GM21723 (cell line): ENCODE results near the gene ZC3H12A.
"Not testable (repeated sequence)": the region's sequence is repeated elsewhere in the genome, so short reads cannot be mapped to it uniquely, and the experiment has no call there.

ENCODE experiments used
- ATAC-seq: cut with Tn5 transposase; IDR thresholded peaks from one replicate; pipeline ENCODE4 v1.9.1; 2021; ENCODE audit warnings: mild to moderate bottlenecking, moderate library complexity; ENCODE audit not compliant: unreplicated experiment

Gene ZC3H12A

GRCh38 chr1:37498872-37499617, 24.7 kb downstream of the ZC3H12A start:
- no peak for ATAC-seq

DNA sequence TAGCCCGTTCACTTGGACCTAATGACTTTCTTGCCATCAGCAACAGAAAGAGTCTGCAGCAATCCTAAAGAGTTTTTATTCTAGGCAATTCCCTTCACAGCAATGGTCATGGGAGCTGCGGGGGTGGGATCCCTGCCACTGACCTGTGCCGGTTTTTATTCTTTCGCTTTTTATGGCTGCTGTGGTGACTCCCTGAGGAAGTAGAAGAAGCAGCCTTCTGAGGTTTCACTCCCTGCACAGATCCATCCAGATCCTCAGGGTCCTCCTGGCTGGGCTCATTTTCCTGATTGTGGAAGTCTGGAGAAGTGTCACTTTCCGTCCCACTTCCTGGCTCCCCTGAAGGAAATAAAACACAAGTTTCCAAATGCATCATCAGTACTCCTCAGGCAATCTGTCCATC, 27.3 kb downstream of the ZC3H12A start:
- ATAC-seq = no peak

DNA sequence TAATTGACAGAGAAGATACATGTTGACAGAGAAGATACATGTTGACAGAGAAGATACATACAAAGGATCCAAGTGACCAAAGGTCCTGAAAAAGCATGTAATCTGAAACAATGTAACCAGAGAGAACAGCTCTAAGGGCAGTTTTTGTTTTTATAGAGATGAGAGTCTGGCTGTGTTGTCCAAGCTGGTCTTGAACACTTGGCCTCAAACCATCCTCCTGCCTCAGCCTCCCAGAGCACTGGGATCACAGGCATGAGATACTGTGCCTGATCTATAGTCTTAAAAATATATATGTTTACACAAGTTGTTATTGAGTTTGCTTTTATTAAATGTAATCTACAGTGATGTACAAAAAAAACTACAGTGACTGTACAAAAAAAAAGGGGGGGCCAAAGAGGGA, 27.7 kb downstream of the ZC3H12A start:
- no peak for ATAC-seq

- not testable (repeated sequence) for ATAC-seq
Measured at GRCh38 chr1:37502791-37503190, 28.4 kb downstream of the ZC3H12A start.

- no peak for ATAC-seq
Measured at GRCh38 chr1:37506740-37507139, 32.4 kb downstream of the ZC3H12A start.

GRCh38 chr1:37509181-37509580, 34.8 kb downstream of the ZC3H12A start:
- no peak for ATAC-seq

DNA sequence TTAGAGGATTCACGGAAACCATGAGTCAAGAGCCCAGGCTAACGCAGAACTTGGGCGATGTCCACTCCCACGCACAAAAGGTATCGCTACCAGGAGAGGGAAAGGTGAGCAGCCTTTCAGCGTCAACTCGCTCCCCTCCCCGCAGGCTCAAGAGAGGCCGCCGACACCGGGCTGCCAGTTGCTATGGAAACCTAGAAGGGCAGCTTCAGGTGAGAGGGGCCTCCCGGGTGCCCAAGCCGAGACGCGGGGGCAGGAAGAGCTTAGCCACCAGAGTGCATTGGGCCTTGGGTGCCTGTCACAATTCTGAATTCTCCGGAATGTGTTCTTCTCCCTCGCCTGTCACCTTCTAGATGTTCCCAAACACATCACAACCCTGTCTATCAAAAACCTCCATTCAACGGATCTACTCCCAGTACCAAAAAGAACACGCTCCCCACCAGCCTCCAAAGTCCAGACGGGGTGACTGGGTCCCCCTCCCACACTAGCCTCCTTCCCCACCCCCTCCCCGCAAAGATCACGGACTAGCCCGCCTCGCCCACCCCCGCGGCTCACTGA, 39.5 kb downstream of the ZC3H12A start:
- ATAC-seq = peak; percentile 36

- ATAC-seq = peak; percentile 87
Measured at GRCh38 chr1:37514350-37515184, 40.2 kb downstream of the ZC3H12A start, which contains the start of gene MEAF6. Gene MEAF6 (minus strand): TSS chr1:37514766. CDS start chr1:37514746, 20 bp downstream.

GRCh38 chr1:37515185-37516034, 41.0 kb downstream of the ZC3H12A start:
- ATAC-seq = no peak

- ATAC-seq = no peak
Measured at GRCh38 chr1:37517569-37517968, 43.2 kb downstream of the ZC3H12A start.

GRCh38 chr1:37518241-37518640, 43.9 kb downstream of the ZC3H12A start:
- ATAC-seq = not testable (repeated sequence)

GRCh38 chr1:37518929-37519328, 44.5 kb downstream of the ZC3H12A start:
- ATAC-seq = not testable (repeated sequence)

GRCh38 chr1:37519613-37520012, 45.2 kb downstream of the ZC3H12A start:
- ATAC-seq = no peak

DNA sequence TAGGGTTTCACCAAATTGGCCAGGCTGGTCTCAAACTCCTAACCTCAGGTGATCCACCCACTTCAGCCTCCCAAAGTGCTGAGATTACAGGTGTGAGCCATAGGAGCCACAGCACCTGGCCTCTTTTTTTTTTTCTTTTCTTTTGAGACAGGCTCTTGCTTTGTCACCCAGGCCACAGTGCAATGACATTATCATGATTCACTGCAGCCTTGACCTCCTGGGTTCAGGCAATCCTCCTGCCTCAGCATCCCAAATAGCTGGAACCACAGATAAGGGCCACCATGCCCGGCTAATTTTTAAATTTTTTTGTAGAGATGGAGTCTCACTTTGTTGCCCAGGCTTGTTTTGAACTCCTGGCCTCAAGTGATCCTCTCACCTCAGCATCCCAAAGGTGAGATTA, 55.5 kb downstream of the ZC3H12A start:
- ATAC-seq = not testable (repeated sequence)

DNA sequence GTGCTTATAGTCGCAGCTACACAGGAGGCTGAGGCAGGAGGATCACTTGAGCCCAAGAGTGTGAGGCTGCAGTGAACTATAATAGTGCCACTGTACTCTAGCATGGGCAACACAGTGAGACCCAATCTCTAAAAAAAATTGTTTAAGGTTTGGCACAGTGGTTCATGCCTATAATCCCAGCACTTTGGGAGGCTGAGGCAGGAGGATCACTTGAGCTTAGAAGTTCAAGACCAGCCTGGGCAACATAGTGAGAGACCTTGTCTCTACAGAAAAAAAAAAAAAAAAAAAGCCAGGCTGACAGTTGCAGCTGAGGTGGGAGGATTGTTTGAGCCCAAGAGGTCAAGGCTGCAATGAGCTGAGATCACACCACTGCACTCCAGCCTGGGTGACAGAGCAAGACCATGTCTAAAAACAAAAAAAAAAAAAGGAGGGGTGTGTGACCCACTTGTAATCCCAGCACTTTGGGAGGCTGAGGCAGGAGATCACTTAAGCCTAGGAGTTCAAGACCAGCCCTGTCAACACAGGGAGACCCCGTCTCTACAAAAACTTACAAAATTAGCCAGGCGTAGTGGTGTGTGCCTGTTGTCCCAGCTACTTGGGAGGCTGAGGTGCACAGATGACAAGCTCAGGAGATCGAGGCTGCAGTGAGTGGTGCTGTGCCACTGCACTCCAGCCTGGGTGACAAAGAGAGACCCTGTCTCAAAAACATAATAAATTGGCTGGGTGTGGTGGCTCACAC, 58.2 kb downstream of the ZC3H12A start:
- ATAC-seq = not testable (repeated sequence)

GRCh38 chr1:37533317-37534093, 59.1 kb downstream of the ZC3H12A start:
- ATAC-seq = no peak
